GM12864 (cell line): Measurements from ENCODE around the gene SLC38A8.

Source experiments
- DNase-seq: peaks from one replicate; pipeline ENCODE4 v3.0.0-alpha.2; 2011; ENCODE audit warnings: low read depth
- H3K4me3 ChIP-seq: 2 replicates; pipeline ENCODE4 v1.5.1; 2011; ENCODE audit warnings: mild to moderate bottlenecking, low read depth, low read length, control low read depth
- CTCF ChIP-seq: IDR thresholded peaks from 2 replicates; pipeline ENCODE4 v1.5.1; 2011; ENCODE audit warnings: low read depth, mild to moderate bottlenecking, moderate library complexity, low read length, control low read depth, inconsistent platforms; ENCODE audit errors: missing control alignments

Gene SLC38A8

GRCh38 chr16:83980794-83981193 lies 61.8 kb downstream of the SLC38A8 start:
- no peak for TF ChIP-seq CTCF
- no peak overlapping the region for H3K4me3 ChIP-seq
- no peak for DNase-seq

GRCh38 chr16:83979441-83979840 lies 63.2 kb downstream of the SLC38A8 start:
- TF ChIP-seq CTCF, result no peak
- no peak for DNase-seq
- no peak overlapping the region for H3K4me3 ChIP-seq

GRCh38 chr16:83978401-83978904 lies 64.1 kb downstream of the SLC38A8 start:
- no peak for TF ChIP-seq CTCF
- DNase-seq, result no peak
- no peak overlapping the region for H3K4me3 ChIP-seq

- H3K4me3 ChIP-seq, result no peak overlapping the region
- no peak for DNase-seq
- no peak for TF ChIP-seq CTCF
These were observed 65.4 kb downstream of the SLC38A8 start for GRCh38 chr16:83977056-83977815.

- DNase-seq, result no peak
- TF ChIP-seq CTCF, result no peak
- H3K4me3 ChIP-seq, result no peak overlapping the region
These were observed 66.9 kb downstream of the SLC38A8 start for GRCh38 chr16:83975590-83976260.

GRCh38 chr16:83974475-83974874 lies 68.1 kb downstream of the SLC38A8 start:
- DNase-seq, result no peak
- no peak for TF ChIP-seq CTCF
- no peak overlapping the region for H3K4me3 ChIP-seq
